ENCODE measurements around the gene FBXO47.

DNA sequence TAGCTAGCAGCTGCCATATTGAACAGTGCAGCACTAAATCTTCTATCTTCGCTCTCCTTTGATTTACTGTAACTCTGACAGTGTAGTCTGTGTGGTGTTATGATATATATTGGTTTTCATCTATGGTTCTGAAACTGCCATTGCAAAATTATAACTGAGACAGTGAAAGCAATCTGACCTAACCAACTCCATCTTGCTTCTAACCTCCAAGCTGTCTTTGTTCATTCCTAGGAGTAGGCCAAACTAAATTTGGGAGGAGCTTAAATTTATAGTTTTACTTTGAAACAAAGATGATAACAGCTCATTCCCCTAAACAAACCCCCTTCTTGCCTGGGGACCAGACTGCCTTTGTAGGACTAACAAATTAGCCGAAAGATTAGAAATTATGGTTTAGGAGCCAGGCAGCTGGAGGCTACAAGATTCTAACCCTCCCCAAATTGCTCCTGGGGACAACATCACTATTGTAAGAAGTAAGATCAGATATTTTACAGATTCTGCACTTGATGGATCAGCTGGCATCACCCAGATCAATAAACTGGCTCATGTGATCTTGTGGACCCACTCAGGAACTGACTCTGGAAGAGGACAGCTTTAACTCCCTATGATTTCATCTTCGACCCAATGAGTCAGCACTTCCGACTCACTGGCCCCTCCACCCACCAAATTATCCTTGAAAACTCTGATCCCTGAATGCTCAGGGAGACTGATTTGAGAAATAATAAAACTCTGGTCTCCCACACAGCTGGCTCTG is 47.0 kb upstream of the FBXO47 start:
- TF ChIP-seq, protein P1, sequence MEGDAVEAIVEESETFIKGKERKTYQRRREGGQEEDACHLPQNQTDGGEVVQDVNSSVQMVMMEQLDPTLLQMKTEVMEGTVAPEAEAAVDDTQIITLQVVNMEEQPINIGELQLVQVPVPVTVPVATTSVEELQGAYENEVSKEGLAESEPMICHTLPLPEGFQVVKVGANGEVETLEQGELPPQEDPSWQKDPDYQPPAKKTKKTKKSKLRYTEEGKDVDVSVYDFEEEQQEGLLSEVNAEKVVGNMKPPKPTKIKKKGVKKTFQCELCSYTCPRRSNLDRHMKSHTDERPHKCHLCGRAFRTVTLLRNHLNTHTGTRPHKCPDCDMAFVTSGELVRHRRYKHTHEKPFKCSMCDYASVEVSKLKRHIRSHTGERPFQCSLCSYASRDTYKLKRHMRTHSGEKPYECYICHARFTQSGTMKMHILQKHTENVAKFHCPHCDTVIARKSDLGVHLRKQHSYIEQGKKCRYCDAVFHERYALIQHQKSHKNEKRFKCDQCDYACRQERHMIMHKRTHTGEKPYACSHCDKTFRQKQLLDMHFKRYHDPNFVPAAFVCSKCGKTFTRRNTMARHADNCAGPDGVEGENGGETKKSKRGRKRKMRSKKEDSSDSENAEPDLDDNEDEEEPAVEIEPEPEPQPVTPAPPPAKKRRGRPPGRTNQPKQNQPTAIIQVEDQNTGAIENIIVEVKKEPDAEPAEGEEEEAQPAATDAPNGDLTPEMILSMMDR (conservative IDR thresholded peaks at IDR 0.05; ENCODE audit: low read depth, low read length): no peak
- TF ChIP-seq EZH2 (IDR thresholded peaks at IDR 0.05; ENCODE audit: low read length, unreplicated experiment): no peak

Data from PC-3 (cell line).